Measurements from ENCODE around the gene ZNF426. TPM values are rescaled to one million over a fixed set of nuclear protein-coding genes. Genes with fewer than 3 reads are reported as not detected.

The ZNF426 gene
- total and polyA plus RNA-seq, 2 of the 13 experiments (the other 11 are each of a cell fraction or from before 2014, with no cell fraction given): 3.8 to 14.9 TPM

GRCh38 chr19:9584073-9584833, 45.8 kb upstream of the ZNF426 start, which contains the start of gene ZNF121 (continued):
- peak; percentile 71 for TF ChIP-seq DRAP1 (CRISPR knock-in tag; IDR thresholded peaks at IDR 0.05)
- peak; percentile 58 for TF ChIP-seq PTBP1 (IDR thresholded peaks at IDR 0.05; ENCODE audit: low read depth, low read length, poor library complexity, severe bottlenecking)
- no peak for TF ChIP-seq GFI1 (CRISPR knock-in tag; IDR thresholded peaks at IDR 0.05; ENCODE audit: borderline replicate concordance)
- TF ChIP-seq SRSF9 (IDR thresholded peaks at IDR 0.05; ENCODE audit: borderline replicate concordance, insufficient read depth, low read depth, low read length, poor library complexity, severe bottlenecking): no peak
- peak; percentile 72; the same call in 1 of the 2 replicates for TF ChIP-seq ZNF580 (CRISPR knock-in tag; IDR thresholded peaks at IDR 0.05; ENCODE audit: borderline replicate concordance, low read depth)
- TF ChIP-seq, protein P1, sequence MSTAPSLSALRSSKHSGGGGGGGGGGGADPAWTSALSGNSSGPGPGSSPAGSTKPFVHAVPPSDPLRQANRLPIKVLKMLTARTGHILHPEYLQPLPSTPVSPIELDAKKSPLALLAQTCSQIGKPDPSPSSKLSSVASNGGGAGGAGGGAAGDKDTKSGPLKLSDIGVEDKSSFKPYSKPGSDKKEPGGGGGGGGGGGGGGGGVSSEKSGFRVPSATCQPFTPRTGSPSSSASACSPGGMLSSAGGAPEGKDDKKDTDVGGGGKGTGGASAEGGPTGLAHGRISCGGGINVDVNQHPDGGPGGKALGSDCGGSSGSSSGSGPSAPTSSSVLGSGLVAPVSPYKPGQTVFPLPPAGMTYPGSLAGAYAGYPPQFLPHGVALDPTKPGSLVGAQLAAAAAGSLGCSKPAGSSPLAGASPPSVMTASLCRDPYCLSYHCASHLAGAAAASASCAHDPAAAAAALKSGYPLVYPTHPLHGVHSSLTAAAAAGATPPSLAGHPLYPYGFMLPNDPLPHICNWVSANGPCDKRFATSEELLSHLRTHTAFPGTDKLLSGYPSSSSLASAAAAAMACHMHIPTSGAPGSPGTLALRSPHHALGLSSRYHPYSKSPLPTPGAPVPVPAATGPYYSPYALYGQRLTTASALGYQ (CRISPR knock-in tag; IDR thresholded peaks at IDR 0.05): peak; percentile 76
- TF ChIP-seq HNF4G (IDR thresholded peaks at IDR 0.05; ENCODE audit: borderline replicate concordance, low read depth, low read length): no peak
- no peak for TF ChIP-seq HNF4G (CRISPR knock-in tag; IDR thresholded peaks at IDR 0.05; ENCODE audit: borderline replicate concordance, low read depth)
- peak; percentile 91; the same call in 1 of the 2 replicates for TF ChIP-seq KDM5B (CRISPR knock-in tag; IDR thresholded peaks at IDR 0.05; ENCODE audit: borderline replicate concordance)
- TF ChIP-seq CCAR2 (optimal IDR thresholded peaks at IDR 0.05; ENCODE audit: low read depth, low read length): no peak
- TF ChIP-seq, protein P2, sequence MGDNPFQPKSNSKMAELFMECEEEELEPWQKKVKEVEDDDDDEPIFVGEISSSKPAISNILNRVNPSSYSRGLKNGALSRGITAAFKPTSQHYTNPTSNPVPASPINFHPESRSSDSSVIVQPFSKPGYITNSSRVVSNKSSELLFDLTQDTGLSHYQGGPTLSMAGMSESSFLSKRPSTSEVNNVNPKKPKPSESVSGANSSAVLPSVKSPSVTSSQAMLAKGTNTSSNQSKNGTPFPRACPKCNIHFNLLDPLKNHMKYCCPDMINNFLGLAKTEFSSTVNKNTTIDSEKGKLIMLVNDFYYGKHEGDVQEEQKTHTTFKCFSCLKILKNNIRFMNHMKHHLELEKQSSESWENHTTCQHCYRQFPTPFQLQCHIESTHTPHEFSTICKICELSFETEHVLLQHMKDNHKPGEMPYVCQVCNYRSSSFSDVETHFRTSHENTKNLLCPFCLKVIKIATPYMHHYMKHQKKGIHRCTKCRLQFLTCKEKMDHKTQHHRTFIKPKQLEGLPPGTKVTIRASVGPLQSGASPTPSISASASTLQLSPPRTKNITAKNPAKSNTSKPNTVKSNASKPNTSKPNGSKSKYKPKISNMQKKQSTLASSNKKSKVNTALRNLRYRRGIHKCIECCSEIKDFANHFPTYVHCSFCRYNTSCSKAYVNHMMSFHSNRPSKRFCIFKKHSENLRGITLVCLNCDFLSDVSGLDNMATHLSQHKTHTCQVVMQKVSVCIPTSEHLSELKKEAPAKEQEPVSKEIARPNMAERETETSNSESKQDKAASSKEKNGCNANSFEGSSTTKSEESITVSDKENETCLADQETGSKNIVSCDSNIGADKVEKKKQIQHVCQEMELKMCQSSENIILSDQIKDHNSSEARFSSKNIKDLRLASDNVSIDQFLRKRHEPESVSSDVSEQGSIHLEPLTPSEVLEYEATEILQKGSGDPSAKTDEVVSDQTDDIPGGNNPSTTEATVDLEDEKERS (CRISPR knock-in tag; IDR thresholded peaks at IDR 0.05): peak; percentile 72; the same call in 1 of the 2 replicates
- TF ChIP-seq KDM3A (CRISPR knock-in tag; IDR thresholded peaks at IDR 0.05; ENCODE audit: low read depth): no peak
- peak; percentile 78 for TF ChIP-seq ZNF781 (CRISPR knock-in tag; IDR thresholded peaks at IDR 0.05; ENCODE audit: borderline replicate concordance, not compliant biosample characterization)
- TF ChIP-seq YY1 (IDR thresholded peaks at IDR 0.05; ENCODE audit: insufficient read depth, insufficient replicate concordance, low read depth, low read length): peak; percentile 97
- TF ChIP-seq NCOA2 (CRISPR knock-in tag; IDR thresholded peaks at IDR 0.05): 0 out of 2 replicates have a peak, but pooled peaks have one; percentile 28
- no peak for TF ChIP-seq ZBTB49 (CRISPR knock-in tag; IDR thresholded peaks at IDR 0.05; ENCODE audit: borderline replicate concordance)
- TF ChIP-seq, protein P3, sequence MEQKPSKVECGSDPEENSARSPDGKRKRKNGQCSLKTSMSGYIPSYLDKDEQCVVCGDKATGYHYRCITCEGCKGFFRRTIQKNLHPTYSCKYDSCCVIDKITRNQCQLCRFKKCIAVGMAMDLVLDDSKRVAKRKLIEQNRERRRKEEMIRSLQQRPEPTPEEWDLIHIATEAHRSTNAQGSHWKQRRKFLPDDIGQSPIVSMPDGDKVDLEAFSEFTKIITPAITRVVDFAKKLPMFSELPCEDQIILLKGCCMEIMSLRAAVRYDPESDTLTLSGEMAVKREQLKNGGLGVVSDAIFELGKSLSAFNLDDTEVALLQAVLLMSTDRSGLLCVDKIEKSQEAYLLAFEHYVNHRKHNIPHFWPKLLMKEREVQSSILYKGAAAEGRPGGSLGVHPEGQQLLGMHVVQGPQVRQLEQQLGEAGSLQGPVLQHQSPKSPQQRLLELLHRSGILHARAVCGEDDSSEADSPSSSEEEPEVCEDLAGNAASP (CRISPR knock-in tag; IDR thresholded peaks at IDR 0.05; ENCODE audit: borderline replicate concordance): no peak
- TF ChIP-seq PHF5A (CRISPR knock-in tag; IDR thresholded peaks at IDR 0.05; ENCODE audit: low read depth, unreplicated experiment): no peak
